Measurements from ENCODE around the gene NECTIN1.

Gene NECTIN1

GRCh38 chr11:119691020-119691666, 37.9 kb downstream of the NECTIN1 start:
- no peak for DNase-seq

GRCh38 chr11:119689302-119689701, 39.7 kb downstream of the NECTIN1 start:
- DNase-seq, result no peak

GRCh38 chr11:119688356-119688755, 40.6 kb downstream of the NECTIN1 start:
- no peak for DNase-seq

GRCh38 chr11:119687373-119688046, 41.5 kb downstream of the NECTIN1 start:
- no peak for DNase-seq

- no peak for DNase-seq
Measured at GRCh38 chr11:119686177-119686882, 42.7 kb downstream of the NECTIN1 start.

- DNase-seq, result no peak
Measured at GRCh38 chr11:119685111-119685746, 43.8 kb downstream of the NECTIN1 start.

GRCh38 chr11:119684361-119685110, 44.5 kb downstream of the NECTIN1 start:
- no peak for DNase-seq

GRCh38 chr11:119683783-119684182, 45.2 kb downstream of the NECTIN1 start:
- no peak for DNase-seq

- no peak for DNase-seq
Measured at GRCh38 chr11:119681361-119681910, 47.6 kb downstream of the NECTIN1 start.

- DNase-seq, result no peak
Measured at GRCh38 chr11:119680541-119681360, 48.2 kb downstream of the NECTIN1 start.

GRCh38 chr11:119679346-119679745, 49.7 kb downstream of the NECTIN1 start:
- no peak for DNase-seq

- no peak for DNase-seq
Measured at GRCh38 chr11:119678351-119678750, 50.6 kb downstream of the NECTIN1 start.

- DNase-seq, result no peak
Measured at GRCh38 chr11:119677840-119678239, 51.2 kb downstream of the NECTIN1 start.

GRCh38 chr11:119676461-119677020, 52.5 kb downstream of the NECTIN1 start:
- no peak for DNase-seq

- no peak for DNase-seq
Measured at GRCh38 chr11:119673759-119674336, 55.2 kb downstream of the NECTIN1 start.

GRCh38 chr11:119673052-119673758, 55.8 kb downstream of the NECTIN1 start:
- DNase-seq, result no peak

GRCh38 chr11:119672597-119672996, 56.4 kb downstream of the NECTIN1 start:
- DNase-seq, result no peak

GRCh38 chr11:119671561-119672015, 57.4 kb downstream of the NECTIN1 start:
- no peak for DNase-seq

- DNase-seq, result peak; percentile 41
Measured at GRCh38 chr11:119671051-119671450, 57.9 kb downstream of the NECTIN1 start.

GRCh38 chr11:119669487-119669886, 59.5 kb downstream of the NECTIN1 start:
- no peak for DNase-seq

All from SHP77 treated with DMSO at 0.1 percent for 48 hours (cell line).